KMS-11 (cell line): ENCODE data around the gene PFKM.

ENCODE experiments used
- H2AFZ ChIP-seq: fragments of 200-600 bp; sonication (generic); 2 replicates; pipeline ENCODE4 v1.6.1; 2016; ENCODE audit warnings: antibody characterized with exemption, mixed run types, low read depth
- H3K27ac ChIP-seq: fragments of 200-600 bp; sonication (generic); 2 replicates; pipeline ENCODE4 v1.6.1; 2016; ENCODE audit warnings: mild to moderate bottlenecking, mixed run types
- H3K27me3 ChIP-seq: fragments of 200-600 bp; sonication (generic); 2 replicates; pipeline ENCODE4 v1.6.1; 2017; ENCODE audit warnings: mild to moderate bottlenecking, low read depth, mixed run types, moderate library complexity; ENCODE audit not compliant: insufficient read depth
- H3K36me3 ChIP-seq: fragments of 200-600 bp; sonication (generic); 2 replicates; pipeline ENCODE4 v1.6.1; 2017; ENCODE audit warnings: mild to moderate bottlenecking, mixed run types; ENCODE audit not compliant: insufficient read depth
- H3K4me1 ChIP-seq: fragments of 200-600 bp; sonication (generic); 2 replicates; pipeline ENCODE4 v1.6.1; 2016; ENCODE audit warnings: mild to moderate bottlenecking, low read depth, mixed run types; ENCODE audit not compliant: poor library complexity, severe bottlenecking
- H3K4me2 ChIP-seq: fragments of 200-600 bp; sonication (generic); 2 replicates; pipeline ENCODE4 v1.7.0; 2016; ENCODE audit warnings: mild to moderate bottlenecking, mixed run types
- H3K4me3 ChIP-seq: fragments of 200-600 bp; sonication (generic); IDR thresholded peaks from 2 replicates; pipeline ENCODE4 v1.6.1; 2017; ENCODE audit warnings: low read depth, low read length, mixed read lengths; ENCODE audit not compliant: insufficient read depth
- H3K79me2 ChIP-seq: fragments of 200-600 bp; sonication (generic); 2 replicates; pipeline ENCODE4 v1.6.1; 2016; ENCODE audit warnings: low read depth, mixed run types; ENCODE audit not compliant: insufficient read depth
- H3K9ac ChIP-seq: fragments of 200-600 bp; sonication (generic); 2 replicates; pipeline ENCODE4 v1.6.1; 2016; ENCODE audit warnings: mild to moderate bottlenecking, mixed run types
- H4K20me1 ChIP-seq: fragments of 200-600 bp; sonication (generic); 2 replicates; pipeline ENCODE4 v1.6.1; 2016; ENCODE audit warnings: mild to moderate bottlenecking, mixed run types; ENCODE audit not compliant: insufficient read depth
- CTCF ChIP-seq: fragments of 200-600 bp; sonication (generic); conservative IDR thresholded peaks from 2 replicates; pipeline ENCODE4 v1.6.1; 2017; ENCODE audit warnings: low read depth, mild to moderate bottlenecking, antibody characterized with exemption, low read length, moderate library complexity, mixed read lengths

PFKM gene

GRCh38 chr12:48163150-48163747, 44.1 kb downstream of the PFKM start:
- no peak overlapping the region for H3K4me3 ChIP-seq
- no peaks in the 10 kb centered on the region for H3K27me3 ChIP-seq
- no peak overlapping the region for H2AFZ ChIP-seq
- H4K20me1 ChIP-seq: no peaks in the 10 kb centered on the region
- H3K4me2 ChIP-seq: no peak overlapping the region
- no peak overlapping the region for H3K9ac ChIP-seq
- peaks cover under 1% of the 10 kb centered on the region for H3K4me1 ChIP-seq
- TF ChIP-seq CTCF: no peak
- H3K79me2 ChIP-seq: no peaks in the 10 kb centered on the region
- H3K36me3 ChIP-seq: no peaks in the 10 kb centered on the region
- no peak overlapping the region for H3K27ac ChIP-seq

DNA sequence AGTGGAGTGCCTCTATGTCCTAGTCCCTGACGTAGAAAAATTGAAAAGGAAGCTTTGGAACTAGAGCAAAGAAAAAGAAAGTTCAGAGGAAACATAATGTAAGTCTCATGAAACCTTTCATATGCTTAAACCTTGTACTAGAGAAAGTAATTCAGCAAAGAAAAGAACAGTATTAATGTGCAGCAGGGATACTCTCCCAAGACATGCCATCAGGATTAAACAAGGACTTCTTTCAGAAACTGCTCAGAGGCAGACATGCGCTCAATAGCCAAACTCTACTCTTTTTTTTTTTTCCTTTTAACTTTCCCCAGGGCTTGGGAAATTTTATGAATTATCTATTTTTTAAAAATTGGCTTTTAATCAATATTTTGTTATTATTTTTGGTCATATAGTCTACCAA, 45.3 kb downstream of the PFKM start:
- H3K4me1 ChIP-seq: no peaks in the 10 kb centered on the region
- no peak for TF ChIP-seq CTCF
- no peaks in the 10 kb centered on the region for H3K79me2 ChIP-seq
- no peak overlapping the region for H3K4me3 ChIP-seq
- H4K20me1 ChIP-seq: no peaks in the 10 kb centered on the region
- H3K4me2 ChIP-seq: no peak overlapping the region
- no peak overlapping the region for H3K9ac ChIP-seq
- H3K36me3 ChIP-seq: no peaks in the 10 kb centered on the region
- no peak overlapping the region for H2AFZ ChIP-seq
- no peak overlapping the region for H3K27ac ChIP-seq
- H3K27me3 ChIP-seq: no peaks in the 10 kb centered on the region

DNA sequence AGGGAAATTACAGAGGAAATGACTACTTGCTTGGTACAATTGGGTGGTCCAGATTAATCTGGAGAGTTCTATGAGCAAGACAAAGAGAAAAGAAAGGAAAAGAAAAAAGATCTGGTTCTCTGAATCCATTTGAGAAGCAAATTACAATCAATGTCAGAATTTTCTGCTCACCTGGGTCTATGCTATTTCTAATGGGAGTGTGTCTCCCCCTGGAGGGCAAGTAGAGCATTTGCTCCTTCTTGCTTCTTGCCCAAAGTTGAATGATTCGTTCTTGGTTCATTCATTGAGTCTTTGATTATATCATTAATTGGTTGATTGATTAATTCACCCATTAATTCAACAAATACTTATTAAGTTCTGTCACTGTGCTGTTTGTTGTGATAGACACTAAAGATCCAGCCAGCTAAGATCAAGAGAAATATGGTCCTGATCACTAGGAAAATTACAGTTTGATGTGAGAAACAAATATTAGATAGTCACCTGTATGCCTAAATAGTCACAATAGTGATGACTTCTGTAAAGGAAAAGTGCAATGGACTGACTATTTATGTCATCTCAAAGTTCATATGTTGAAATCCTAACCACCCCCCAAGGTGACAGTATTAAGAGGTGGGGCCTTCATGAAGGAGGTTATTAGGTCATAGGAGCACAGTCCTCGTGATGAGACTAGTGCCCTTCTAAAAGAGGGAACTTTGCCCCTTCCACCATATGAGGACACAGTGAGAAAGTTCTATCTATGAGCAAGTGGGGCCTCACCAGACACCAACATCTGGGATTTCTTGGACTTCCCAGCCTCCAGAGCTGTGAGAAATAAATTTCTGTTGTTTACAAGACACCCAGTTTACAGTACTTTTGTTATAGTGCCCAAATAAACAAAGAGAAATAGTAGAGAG, 46.2 kb downstream of the PFKM start:
- Histone ChIP-seq H4K20me1 (no peaks in the 10 kb centered on the region), H2AFZ (no peak overlapping the region), H3K79me2 (no peaks in the 10 kb centered on the region), H3K4me1 (no peaks in the 10 kb centered on the region), H3K27ac (no peak overlapping the region), H3K4me2 (no peak overlapping the region), H3K9ac (no peak overlapping the region), H3K4me3 (no peak overlapping the region), H3K27me3 (no peaks in the 10 kb centered on the region), H3K36me3 (no peaks in the 10 kb centered on the region)
- TF ChIP-seq CTCF: peak; percentile 92

GRCh38 chr12:48169011-48169410, 49.8 kb downstream of the PFKM start:
- no peaks in the 10 kb centered on the region for H4K20me1 ChIP-seq
- no peak overlapping the region for H3K4me2 ChIP-seq
- no peak overlapping the region for H2AFZ ChIP-seq
- no peaks in the 10 kb centered on the region for H3K36me3 ChIP-seq
- no peaks in the 10 kb centered on the region for H3K4me1 ChIP-seq
- no peaks in the 10 kb centered on the region for H3K79me2 ChIP-seq
- no peaks in the 10 kb centered on the region for H3K27me3 ChIP-seq
- no peak overlapping the region for H3K9ac ChIP-seq
- H3K4me3 ChIP-seq: no peak overlapping the region
- no peak for TF ChIP-seq CTCF
- no peak overlapping the region for H3K27ac ChIP-seq
